Hepatocyte (in vitro differentiated cells): ENCODE data around the gene SERTAD3.

Experiments
- EZH2phosphoT487 ChIP-seq: fragments of 200-600 bp; sonication (generic); IDR thresholded peaks from one replicate; pipeline ENCODE4 v1.6.1; 2018; ENCODE audit warnings: antibody characterized with exemption, mild to moderate bottlenecking, low read depth, moderate library complexity; ENCODE audit not compliant: unreplicated experiment, severe bottlenecking
- TF ChIP-seq, protein P1 (sequence below): fragments of 200-600 bp; sonication (generic); IDR thresholded peaks from 2 replicates; pipeline ENCODE4 v1.5.1; 2016; ENCODE audit warnings: antibody characterized with exemption, mild to moderate bottlenecking; ENCODE audit not compliant: poor library complexity

DNA sequence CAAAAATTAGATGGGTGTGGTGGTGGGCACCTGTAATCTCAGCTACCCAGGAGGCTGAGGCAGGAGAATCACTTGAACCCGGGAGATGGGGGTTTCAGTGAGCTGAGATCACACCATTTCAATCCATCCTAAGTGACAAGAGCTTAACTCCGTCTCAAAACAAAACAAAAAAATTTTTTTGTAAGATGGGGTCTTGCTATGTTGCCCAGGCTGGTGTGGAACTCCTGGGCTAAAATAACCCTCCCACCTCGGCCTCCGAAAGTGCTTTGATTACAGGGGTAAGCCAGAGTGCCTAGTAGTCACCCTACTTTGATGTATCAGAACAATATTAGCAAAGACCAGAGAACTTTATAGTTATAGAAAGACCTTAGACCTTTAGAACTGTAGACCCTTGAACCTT, 30.6 kb upstream of the SERTAD3 start:
- TF ChIP-seq, protein P1, sequence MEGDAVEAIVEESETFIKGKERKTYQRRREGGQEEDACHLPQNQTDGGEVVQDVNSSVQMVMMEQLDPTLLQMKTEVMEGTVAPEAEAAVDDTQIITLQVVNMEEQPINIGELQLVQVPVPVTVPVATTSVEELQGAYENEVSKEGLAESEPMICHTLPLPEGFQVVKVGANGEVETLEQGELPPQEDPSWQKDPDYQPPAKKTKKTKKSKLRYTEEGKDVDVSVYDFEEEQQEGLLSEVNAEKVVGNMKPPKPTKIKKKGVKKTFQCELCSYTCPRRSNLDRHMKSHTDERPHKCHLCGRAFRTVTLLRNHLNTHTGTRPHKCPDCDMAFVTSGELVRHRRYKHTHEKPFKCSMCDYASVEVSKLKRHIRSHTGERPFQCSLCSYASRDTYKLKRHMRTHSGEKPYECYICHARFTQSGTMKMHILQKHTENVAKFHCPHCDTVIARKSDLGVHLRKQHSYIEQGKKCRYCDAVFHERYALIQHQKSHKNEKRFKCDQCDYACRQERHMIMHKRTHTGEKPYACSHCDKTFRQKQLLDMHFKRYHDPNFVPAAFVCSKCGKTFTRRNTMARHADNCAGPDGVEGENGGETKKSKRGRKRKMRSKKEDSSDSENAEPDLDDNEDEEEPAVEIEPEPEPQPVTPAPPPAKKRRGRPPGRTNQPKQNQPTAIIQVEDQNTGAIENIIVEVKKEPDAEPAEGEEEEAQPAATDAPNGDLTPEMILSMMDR = no peak
- TF ChIP-seq EZH2phosphoT487 = no peak
